OCI-LY7 (cell line): Measurements from ENCODE around the gene ADAMTS8. TPM values are rescaled to one million over a fixed set of nuclear protein-coding genes. Genes with fewer than 3 reads are reported as not detected.

Source experiments
- BruUV-seq: library from RNA; stranded (reverse); fragments of 400-500 nt; replicated peaks from 2 replicates; lab custom pipeline; 2021; lab: Mats Ljungman, UMichigan
- CTCF ChIA-PET: fragments of 300-600 bp; sonication (Branson Sonifier 250); formaldehyde crosslinking; loops from one replicate; lab custom pipeline; 2022; ENCODE audit warnings: antibody characterized with exemption; ENCODE audit not compliant: unreplicated experiment; lab: Charles Lee
- POLR2A ChIA-PET: fragments of 300-600 bp; sonication (Branson Sonifier 250); formaldehyde crosslinking; loops from one replicate; lab custom pipeline; 2022; ENCODE audit warnings: antibody characterized with exemption; lab: Charles Lee
- DNase-seq: peaks from one replicate; pipeline ENCODE4 v3.0.0-alpha.2; 2015; ENCODE audit warnings: low spot score
- H2AFZ ChIP-seq: fragments of 200-600 bp; sonication (generic), shearing (Covaris generic); 2 replicates; pipeline ENCODE4 v1.6.1; 2014; ENCODE audit warnings: mild to moderate bottlenecking, antibody characterized with exemption, low read length, moderate library complexity
- H3K27ac ChIP-seq: fragments of 200-600 bp; sonication (generic); 2 replicates; pipeline ENCODE4 v1.5.1; 2014; ENCODE audit warnings: mixed run types, low read depth, mild to moderate bottlenecking, moderate library complexity, low read length, inconsistent platforms; ENCODE audit not compliant: poor library complexity, severe bottlenecking
- H3K36me3 ChIP-seq: fragments of 200-600 bp; sonication (generic); 2 replicates; pipeline ENCODE4 v1.6.1; 2014; ENCODE audit warnings: mild to moderate bottlenecking, antibody characterized with exemption, low read length, moderate library complexity, mixed read lengths; ENCODE audit not compliant: insufficient read depth
- H3K4me1 ChIP-seq: fragments of 200-600 bp; sonication (generic); 2 replicates; pipeline ENCODE4 v1.5.1; 2014; ENCODE audit warnings: mild to moderate bottlenecking, low read length; ENCODE audit not compliant: insufficient read depth, poor library complexity, severe bottlenecking
- H3K4me2 ChIP-seq: fragments of 200-600 bp; sonication (generic); 2 replicates; pipeline ENCODE4 v1.6.1; 2014; ENCODE audit warnings: mild to moderate bottlenecking, low read length
- H3K4me3 ChIP-seq: fragments of 200-600 bp; sonication (generic); 2 replicates; pipeline ENCODE4 v1.5.1; 2014; ENCODE audit warnings: mild to moderate bottlenecking, low read depth, low read length; ENCODE audit not compliant: poor library complexity, severe bottlenecking
- H3K79me2 ChIP-seq: fragments of 200-600 bp; sonication (generic); 2 replicates; pipeline ENCODE4 v1.6.1; 2016; ENCODE audit warnings: low read depth, mild to moderate bottlenecking, low read length, moderate library complexity, mixed read lengths; ENCODE audit not compliant: insufficient read depth
- H3K9me2 ChIP-seq: fragments of 200-600 bp; sonication (generic); 2 replicates; pipeline ENCODE4 v1.6.1; 2016; ENCODE audit warnings: mild to moderate bottlenecking, low read length, mixed read lengths; ENCODE audit not compliant: insufficient read depth
- H3K9me3 ChIP-seq: fragments of 200-600 bp; sonication (generic); 2 replicates; pipeline ENCODE4 v1.6.1; 2014; ENCODE audit warnings: mild to moderate bottlenecking, mixed run types, low read length, mixed read lengths
- H4K20me1 ChIP-seq: fragments of 200-600 bp; sonication (generic); 2 replicates; pipeline ENCODE4 v1.6.1; 2014; ENCODE audit warnings: mild to moderate bottlenecking, antibody characterized with exemption, low read length, moderate library complexity, mixed read lengths; ENCODE audit not compliant: insufficient read depth
- CTCF ChIP-seq: fragments of 200-600 bp; sonication (generic); conservative IDR thresholded peaks from 2 replicates; pipeline ENCODE4 v1.5.1; 2014; ENCODE audit warnings: mild to moderate bottlenecking, antibody characterized with exemption, low read length, moderate library complexity, mixed read lengths
- EZH2phosphoT487 ChIP-seq: fragments of 200-600 bp; sonication (generic); IDR thresholded peaks from 2 replicates; pipeline ENCODE4 v1.6.1; 2018; ENCODE audit warnings: low read depth, borderline replicate concordance, mild to moderate bottlenecking, mixed run types, antibody characterized with exemption, low read length, moderate library complexity, mixed read lengths
- intact Hi-C: fragments of 100-400 bp; cut with micrococcal nuclease; formaldehyde crosslinking; loops from one replicate; pipeline ENCODE4 v1.10.0; 2022; ENCODE audit not compliant: unreplicated experiment
- total RNA-seq, 2 experiments: library from RNA; depleted of rRNA in 1 of 2; stranded (reverse); fragments of >200 nt in 1 of 2; shearing (Covaris generic) in 1 of 2; gene quantifications; 2 replicates each; pipeline ENCODE4 v1.2.3, GENCODE V29; 2014 to 2022

Gene ADAMTS8
- total RNA-seq, 2 experiments from 2014 or later, result not detected

- POLR2A ChIA-PET, result no interaction called here
- Histone ChIP-seq H3K4me2 (no peak overlapping the region), H3K4me1 (no peaks in the 10 kb centered on the region), H3K27ac (no peak overlapping the region), H3K9me2 (no peaks in the 10 kb centered on the region), H3K36me3 (no peaks in the 10 kb centered on the region), H4K20me1 (no peaks in the 10 kb centered on the region), H3K4me3 (no peak overlapping the region), H2AFZ (no peak overlapping the region), H3K79me2 (no peaks in the 10 kb centered on the region), H3K9me3 (no peaks in the 10 kb centered on the region)
- BruUV-seq, result no TSS peak
- intact Hi-C loops, result no loop called here
- no peak for DNase-seq
- CTCF ChIA-PET, result no interaction called here
- no peak for TF ChIP-seq CTCF
- TF ChIP-seq EZH2phosphoT487, result no peak
Observed at GRCh38 chr11:130391711-130392110, 36.7 kb downstream of the ADAMTS8 start.

GRCh38 chr11:130390071-130390758 is 38.2 kb downstream of the ADAMTS8 start:
- no peaks in the 10 kb centered on the region for H3K9me3 ChIP-seq
- no peaks in the 10 kb centered on the region for H3K4me1 ChIP-seq
- H3K4me2 ChIP-seq, result no peak overlapping the region
- no peak overlapping the region for H3K27ac ChIP-seq
- no peaks in the 10 kb centered on the region for H3K79me2 ChIP-seq
- H4K20me1 ChIP-seq, result no peaks in the 10 kb centered on the region
- no peak overlapping the region for H3K4me3 ChIP-seq
- H3K36me3 ChIP-seq, result no peaks in the 10 kb centered on the region
- ChIA-PET CTCF (interaction anchor here (0.6 kb wide), 1 partner anchor 17 kb away, joined by 4 read pairs; no protein-coding TSS in a partner anchor), POLR2A (interaction anchor here (0.5 kb wide), 1 partner anchor 477 kb away, joined by 3 read pairs; no protein-coding TSS in a partner anchor)
- DNase-seq, result peak; percentile 9
- H3K9me2 ChIP-seq, result no peaks in the 10 kb centered on the region
- intact Hi-C loops, result no loop called here
- H2AFZ ChIP-seq, result no peak overlapping the region
- TF ChIP-seq CTCF (peak; percentile 62), EZH2phosphoT487 (no peak)
- BruUV-seq, result no TSS peak

GRCh38 chr11:130389335-130389935 is 39.0 kb downstream of the ADAMTS8 start:
- Histone ChIP-seq H4K20me1 (no peaks in the 10 kb centered on the region), H3K4me2 (no peak overlapping the region), H3K9me3 (no peaks in the 10 kb centered on the region), H3K79me2 (no peaks in the 10 kb centered on the region), H2AFZ (no peak overlapping the region), H3K9me2 (no peaks in the 10 kb centered on the region), H3K36me3 (no peaks in the 10 kb centered on the region), H3K4me1 (no peaks in the 10 kb centered on the region), H3K27ac (no peak overlapping the region), H3K4me3 (no peak overlapping the region)
- no peak for DNase-seq
- intact Hi-C loops, result no loop called here
- ChIA-PET POLR2A (interaction anchor here (0.5 kb wide), 1 partner anchor 476 kb away, joined by 3 read pairs; no protein-coding TSS in a partner anchor), CTCF (interaction anchor here (0.6 kb wide), 1 partner anchor 16 kb away, joined by 4 read pairs; no protein-coding TSS in a partner anchor)
- no peak for TF ChIP-seq EZH2phosphoT487
- TF ChIP-seq CTCF, result no peak
- no TSS peak for BruUV-seq
